A549 (cell line): ENCODE data around the gene GEN1. TPM values are rescaled to one million over a fixed set of nuclear protein-coding genes. Genes with fewer than 3 reads are reported as not detected.

ENCODE experiments used
- ATAC-seq, 2 experiments: fragments of 200-7000 bp in 1 of 2; fragments of >200 bp in 1 of 2; cut with Nextera tagmentation in 1 of 2; cut with Tn5 transposase in 1 of 2; 3 replicates each; pipeline versions ENCODE4 v1.8.0 to v1.9.1; 2018 to 2020; ENCODE audit warnings: mild to moderate bottlenecking in 1 of 2, moderate library complexity in 1 of 2
- CTCF ChIA-PET: fragments of 300-600 bp; sonication (Branson Sonifier 250); formaldehyde crosslinking; extraction: SDS; loops from one replicate; lab custom pipeline; 2021; ENCODE audit warnings: antibody characterized with exemption, inconsistent platforms; lab: Yijun Ruan, JAX
- POLR2A ChIA-PET: fragments of 350-600 bp; formaldehyde crosslinking; extraction: SDS; loops from one replicate; lab custom pipeline; 2021; ENCODE audit warnings: antibody characterized with exemption, inconsistent platforms; lab: Yijun Ruan, JAX
- DNase-seq, 2 experiments: peaks; one replicate each; pipeline versions ENCODE4 v3.0.0 to v3.0.0-alpha.2; 2011 to 2016; ENCODE audit warnings: low read depth in 1 of 2, low spot score in 1 of 2
- FAIRE-seq: peaks from 2 replicates; lab custom pipeline; 2011; peaks lifted over from hg19 to GRCh38; lab: Jason Lieb, UNC
- H3K27ac ChIP-seq, 2 experiments: fragments of >200 bp; sonication (Bioruptor Twin); formaldehyde crosslinking; 3 replicates each; pipeline ENCODE4 v1.5.1; 2016 to 2017
- H3K4me1 ChIP-seq: fragments of >200 bp; sonication (Bioruptor Twin); formaldehyde crosslinking; 3 replicates; pipeline ENCODE4 v1.6.1; 2016
- H3K4me2 ChIP-seq: fragments of >200 bp; sonication (Bioruptor Twin); formaldehyde crosslinking; 3 replicates; pipeline ENCODE4 v1.6.1; 2016
- H3K4me3 ChIP-seq: fragments of >200 bp; sonication (Bioruptor Twin); formaldehyde crosslinking; 3 replicates; pipeline ENCODE4 v1.5.1; 2016
- H3K9me3 ChIP-seq: fragments of >200 bp; sonication (Bioruptor Twin); formaldehyde crosslinking; 3 replicates; pipeline ENCODE4 v1.6.1; 2016
- BCL3 ChIP-seq: fragments of >200 bp; sonication (Bioruptor Twin); formaldehyde crosslinking; IDR thresholded peaks from 3 replicates; pipeline ENCODE4 v1.6.1; 2016
- BHLHE40 ChIP-seq: IDR thresholded peaks from 2 replicates; pipeline ENCODE4 v1.6.1; 2012; ENCODE audit warnings: low read depth, low read length, inconsistent platforms
- CBX8 ChIP-seq: fragments of 200-600 bp; sonication (generic); IDR thresholded peaks from 2 replicates; pipeline ENCODE4 v1.6.1; 2016
- CHD2 ChIP-seq: fragments of 150-350 bp; IDR thresholded peaks from 2 replicates; pipeline ENCODE4 v1.6.1; 2014; ENCODE audit warnings: low read length; ENCODE audit not compliant: partially characterized antibody
- CHD4 ChIP-seq: fragments of 200-600 bp; sonication (generic); IDR thresholded peaks from 2 replicates; pipeline ENCODE4 v1.6.1; 2016; ENCODE audit warnings: antibody characterized with exemption, mild to moderate bottlenecking, borderline replicate concordance
- E2F6 ChIP-seq: IDR thresholded peaks from 2 replicates; pipeline ENCODE4 v1.6.1; 2012; ENCODE audit warnings: low read depth, borderline replicate concordance
- EHF ChIP-seq: fragments of 250-450 bp; sonication (Bioruptor Pico); IDR thresholded peaks from 2 replicates; pipeline ENCODE4 v1.5.0; 2020; ENCODE audit warnings: mild to moderate bottlenecking
- EHMT2 ChIP-seq: fragments of 200-600 bp; sonication (generic); IDR thresholded peaks from 2 replicates; pipeline ENCODE4 v1.6.1; 2016; ENCODE audit warnings: antibody characterized with exemption, low read depth, mild to moderate bottlenecking, moderate library complexity
- EP300 ChIP-seq, 2 experiments: fragments of >200 bp; sonication (Bioruptor Twin); formaldehyde crosslinking; IDR thresholded peaks; 2 replicates in 1 of 2; 3 replicates in 1 of 2; pipeline ENCODE4 v1.6.1; 2016 to 2017
- GATA3 ChIP-seq: IDR thresholded peaks from 2 replicates; pipeline ENCODE4 v1.6.1; 2012; ENCODE audit warnings: borderline replicate concordance
- HDAC2 ChIP-seq: fragments of 200-600 bp; sonication (generic); IDR thresholded peaks from 2 replicates; pipeline ENCODE4 v1.6.1; 2016
- HEYL ChIP-seq: fragments of 250-450 bp; sonication (Bioruptor Pico); IDR thresholded peaks from 2 replicates; pipeline ENCODE4 v1.8.0; 2021; ENCODE audit warnings: mild to moderate bottlenecking, moderate library complexity
- HOXB13 ChIP-seq: fragments of 250-450 bp; sonication (Bioruptor Pico); IDR thresholded peaks from 2 replicates; pipeline ENCODE4 v1.5.0; 2020; ENCODE audit warnings: low read depth, mild to moderate bottlenecking, moderate library complexity
- JUN ChIP-seq, 2 experiments: fragments of >200 bp; sonication (Bioruptor Twin); formaldehyde crosslinking; IDR thresholded peaks; 2 replicates in 1 of 2; 3 replicates in 1 of 2; pipeline ENCODE4 v1.6.1; 2016 to 2017
- JUNB ChIP-seq: fragments of >200 bp; sonication (Bioruptor Twin); formaldehyde crosslinking; IDR thresholded peaks from 2 replicates; pipeline ENCODE4 v1.6.1; 2016
- KDM1A ChIP-seq: fragments of 200-600 bp; sonication (generic); IDR thresholded peaks from 2 replicates; pipeline ENCODE4 v1.6.1; 2016; ENCODE audit warnings: low read depth, mild to moderate bottlenecking
- MYC ChIP-seq: IDR thresholded peaks from 2 replicates; pipeline ENCODE4 v1.6.1; 2012; ENCODE audit warnings: mild to moderate bottlenecking, inconsistent platforms, low read length, improper control_type of control experiment, borderline replicate concordance
- RAD21 ChIP-seq, 2 experiments: fragments of >200 bp in 1 of 2; sonication (Bioruptor Twin) in 1 of 2; formaldehyde crosslinking in 1 of 2; IDR thresholded peaks in 1 of 2; conservative IDR thresholded peaks in 1 of 2; 2 replicates in 1 of 2; 3 replicates in 1 of 2; pipeline ENCODE4 v1.6.1; 2012 to 2018; ENCODE audit warnings: inconsistent platforms in 1 of 2
- RARB ChIP-seq: fragments of 250-450 bp; sonication (Bioruptor Pico); IDR thresholded peaks from 2 replicates; pipeline ENCODE4 v1.8.0; 2021; ENCODE audit warnings: mild to moderate bottlenecking, moderate library complexity
- RFX5 ChIP-seq: fragments of 450-650 bp; IDR thresholded peaks from 2 replicates; pipeline ENCODE4 v1.7.1; 2014; ENCODE audit warnings: antibody characterized with exemption, mild to moderate bottlenecking, moderate library complexity
- RNF2 ChIP-seq: fragments of 200-600 bp; sonication (generic); IDR thresholded peaks from 2 replicates; pipeline ENCODE4 v1.6.1; 2016; ENCODE audit warnings: low read depth, mild to moderate bottlenecking, antibody characterized with exemption, moderate library complexity, borderline replicate concordance
- TFCP2L1 ChIP-seq: fragments of 250-450 bp; sonication (Bioruptor Pico); IDR thresholded peaks from 2 replicates; pipeline ENCODE4 v1.5.0; 2021; ENCODE audit warnings: mild to moderate bottlenecking
- USF2 ChIP-seq: fragments of 450-650 bp; IDR thresholded peaks from 2 replicates; pipeline ENCODE4 v1.6.1; 2014; ENCODE audit warnings: antibody characterized with exemption
- ZNF302 ChIP-seq: fragments of 250-450 bp; sonication (Bioruptor Pico); IDR thresholded peaks from 2 replicates; pipeline ENCODE4 v1.9.0; 2021; ENCODE audit warnings: inconsistent platforms, mild to moderate bottlenecking, moderate library complexity
- ZSCAN20 ChIP-seq: fragments of 250-450 bp; sonication (Bioruptor Pico); IDR thresholded peaks from 2 replicates; pipeline ENCODE4 v1.8.0; 2022; ENCODE audit warnings: mild to moderate bottlenecking, moderate library complexity
- WGBS: methylation state at CpG from one replicate; pipeline ENCODE4 v1.1.6; 2017; ENCODE audit errors: missing lambda C conversion rate; 5-methylcytosine and 5-hydroxymethylcytosine counted together
- polyA plus RNA-seq, 4 experiments: library from polyadenylated mRNA; depleted of rRNA in 3 of 4; stranded (reverse); fragments of >200 nt; fragmentation: RNase III in 1 of 4; extraction: RNeasy Plus Mini Kit Qiagen cat#74134 plus additional on column Dnase treatment in 1 of 4; gene quantifications; 2 replicates in 3 of 4; 3 replicates in 1 of 4; pipeline ENCODE4 v1.2.3, GENCODE V29; 2011 to 2017

Gene GEN1
- polyA plus RNA-seq, 2 of the 4 experiments (the other 2 are of a cell fraction): 16.2 to 40.7 TPM

GRCh38 chr2:17772532-17772931 is 18.6 kb downstream of the GEN1 start (continued):
- TF ChIP-seq USF2: no peak
- TF ChIP-seq RNF2: no peak
- TF ChIP-seq CHD2: no peak

GRCh38 chr2:17780546-17780945 is 26.6 kb downstream of the GEN1 start:
- Histone ChIP-seq H3K27ac (no peak overlapping the region), H3K4me1 (no peaks in the 10 kb centered on the region), H3K9me3 (no peaks in the 10 kb centered on the region), H3K4me3 (no peak overlapping the region)
- 91% methylated on average over 1 of the region's 1 CpG for WGBS
- CTCF ChIA-PET: interaction anchor here (0.6 to 1.4 kb wide), 4 partner anchors 9 to 61 kb away, joined by 3 to 5 read pairs (median 4); no protein-coding TSS in a partner anchor
- no peak for ATAC-seq
- POLR2A ChIA-PET: no interaction called here
- TF ChIP-seq GATA3: no peak
- no peak for TF ChIP-seq ZSCAN20 (CRISPR knock-in tag)
- TF ChIP-seq BCL3: no peak
- no peak for TF ChIP-seq HOXB13 (CRISPR knock-in tag)
- TF ChIP-seq JUN (IDR thresholded peaks at IDR 0.05): no peak
- TF ChIP-seq CHD4: no peak
- no peak for TF ChIP-seq CBX8
- TF ChIP-seq ZNF302: no peak
- TF ChIP-seq RARB: no peak
- no peak for TF ChIP-seq EHF (CRISPR knock-in tag)
- no peak for TF ChIP-seq MYC
- no peak for TF ChIP-seq RAD21 (conservative IDR thresholded peaks at IDR 0.05 in 1 of 2, IDR thresholded peaks at IDR 0.05 in 1 of 2)
- TF ChIP-seq KDM1A: no peak
- TF ChIP-seq, all 56 proteins: peak for 0
- FAIRE-seq (peak; percentile 23), DNase-seq (no peak)
- no peak overlapping the region for H3K4me2 ChIP-seq

- Histone ChIP-seq H3K4me1 (no peaks in the 10 kb centered on the region), H3K4me3 (no peak overlapping the region), H3K27ac (no peak overlapping the region), H3K9me3 (no peaks in the 10 kb centered on the region), H3K4me2 (no peak overlapping the region)
- DNase-seq: no peak
- CTCF ChIA-PET: interaction anchor here (1.1 to 1.4 kb wide), 2 partner anchors 10 to 62 kb away, joined by 3 to 5 read pairs; no protein-coding TSS in a partner anchor
- no peak for ATAC-seq
- no peak for TF ChIP-seq EP300 (IDR thresholded peaks at IDR 0.05)
- no peak for TF ChIP-seq HEYL (CRISPR knock-in tag)
- WGBS: 93% methylated on average over 1 of the region's 1 CpG
- POLR2A ChIA-PET: no interaction called here
- FAIRE-seq: no peak
Observed at GRCh38 chr2:17781482-17781881, 27.5 kb downstream of the GEN1 start.

- POLR2A ChIA-PET: no interaction called here
Observed at GRCh38 chr2:17786727-17787126, 32.8 kb downstream of the GEN1 start.

More at GRCh38 chr2:17786727-17787126, 32.8 kb downstream of the GEN1 start:
- H3K4me3 ChIP-seq: no peak overlapping the region
- no peak overlapping the region for H3K4me2 ChIP-seq
- CTCF ChIA-PET: no interaction called here
- ATAC-seq (peak in 1 of 2 experiments; percentile 34; a peak in 3 of 6 replicates), DNase-seq (no peak)
- H3K9me3 ChIP-seq: no peaks in the 10 kb centered on the region
- no peaks in the 10 kb centered on the region for H3K4me1 ChIP-seq
- 80% methylated on average over 3 of the region's 3 CpGs for WGBS
- no peak for TF ChIP-seq E2F6
- no peak for TF ChIP-seq TFCP2L1 (CRISPR knock-in tag)
- TF ChIP-seq RAD21 (conservative IDR thresholded peaks at IDR 0.05 in 1 of 2, IDR thresholded peaks at IDR 0.05 in 1 of 2): no peak
- no peak for TF ChIP-seq CHD2
- no peak for TF ChIP-seq BHLHE40
- TF ChIP-seq ZNF302: no peak
- TF ChIP-seq JUN (IDR thresholded peaks at IDR 0.05): no peak
- TF ChIP-seq RFX5: no peak
- no peak for TF ChIP-seq JUNB
- no peak for TF ChIP-seq EHMT2
- no peak for TF ChIP-seq HDAC2
- no peak for TF ChIP-seq KDM1A
- TF ChIP-seq, all 56 proteins: peak for 0
- H3K27ac ChIP-seq: no peak overlapping the region
- no peak for FAIRE-seq
